ENCODE data around the gene ZNF212.
"Not testable (repeated sequence)": the region's sequence is repeated elsewhere in the genome, so short reads cannot be mapped to it uniquely, and the experiment has no call there.

The ZNF212 gene

DNA sequence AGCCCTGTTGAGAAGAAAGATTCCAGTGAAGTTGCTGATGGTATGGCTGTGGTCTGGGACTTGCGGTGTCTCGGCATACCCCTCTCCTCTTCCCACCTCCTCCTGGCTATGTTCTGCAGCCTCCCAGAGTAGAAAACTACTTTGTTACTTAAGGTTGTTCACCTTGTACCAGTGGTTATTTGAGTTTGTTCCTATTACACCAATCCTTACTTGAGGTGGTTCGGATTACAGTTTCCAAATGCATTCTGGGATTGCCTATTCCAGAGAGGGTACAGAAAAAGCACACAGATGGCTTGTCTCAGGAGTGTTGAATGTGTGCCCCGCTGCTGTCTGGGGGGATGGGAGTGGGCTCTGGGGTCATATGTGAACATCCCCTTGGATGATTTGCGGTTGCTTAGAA, 15.7 kb downstream of the ZNF212 start:
- no peak for DNase-seq

DNA sequence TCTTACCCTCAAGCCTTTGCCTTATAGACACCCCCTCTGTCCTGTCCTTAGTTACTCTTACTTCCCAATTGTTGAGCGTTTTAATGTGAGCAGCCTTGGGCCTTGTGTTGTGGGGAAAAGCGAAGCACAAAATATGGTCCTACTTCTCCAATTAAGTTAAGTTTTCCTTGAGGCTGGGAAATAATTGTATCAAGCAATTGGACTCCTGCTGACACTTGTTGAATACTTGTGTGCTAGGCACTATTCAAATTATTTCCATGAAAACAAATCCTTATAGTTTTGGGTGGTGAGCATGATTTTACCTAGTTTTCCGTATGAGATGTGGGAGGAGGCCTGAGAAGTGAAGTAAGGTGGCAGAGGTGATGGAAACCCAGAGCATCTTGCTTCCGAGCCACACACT, 17.1 kb downstream of the ZNF212 start:
- DNase-seq, result no peak

DNA sequence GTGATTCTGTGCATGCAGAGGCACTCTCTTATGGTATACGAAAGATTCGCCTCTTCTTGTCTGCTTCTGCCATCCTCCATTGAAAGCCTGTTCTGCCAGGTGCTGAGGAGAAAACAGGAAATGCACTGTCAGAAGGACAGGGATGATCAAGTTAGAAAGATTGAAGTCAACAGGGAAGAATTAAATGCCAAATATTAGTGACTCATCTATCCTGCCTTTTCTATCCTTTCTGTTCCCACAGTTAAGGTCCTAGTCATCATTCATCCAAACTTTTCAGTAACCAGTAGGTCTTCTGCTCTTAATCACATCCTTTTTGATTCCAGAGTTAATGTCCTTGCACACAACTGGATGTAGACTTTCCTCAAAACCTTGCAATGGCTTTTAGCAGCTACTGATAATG, 17.7 kb downstream of the ZNF212 start:
- no peak for DNase-seq

DNA sequence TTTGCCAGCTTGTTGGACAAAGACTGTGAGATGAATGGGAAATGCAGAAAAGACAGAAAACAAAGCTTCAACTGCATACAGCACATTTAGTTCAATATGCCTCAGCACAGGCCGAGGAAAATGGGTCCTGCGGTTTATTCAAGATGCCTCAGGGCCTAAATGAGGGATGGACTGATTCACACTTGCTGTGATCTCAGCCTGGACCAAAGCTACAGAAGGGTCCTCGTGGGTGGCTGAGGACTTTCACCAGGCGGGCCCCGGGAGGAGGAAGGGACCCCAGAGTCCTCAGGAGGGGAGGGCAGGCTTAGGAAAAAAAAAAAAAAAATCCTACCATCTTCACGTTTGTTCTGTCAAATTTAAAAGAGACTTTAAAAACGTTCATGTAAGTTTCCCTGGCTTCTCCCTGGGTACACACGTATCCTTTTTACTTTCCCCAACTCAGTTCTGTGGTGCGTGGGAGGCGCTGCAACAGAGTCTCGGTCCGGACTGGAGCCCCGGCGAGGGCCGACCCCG, 21.9 kb downstream of the ZNF212 start:
- DNase-seq, result peak in 1 of 6 experiments; percentile 43

DNA sequence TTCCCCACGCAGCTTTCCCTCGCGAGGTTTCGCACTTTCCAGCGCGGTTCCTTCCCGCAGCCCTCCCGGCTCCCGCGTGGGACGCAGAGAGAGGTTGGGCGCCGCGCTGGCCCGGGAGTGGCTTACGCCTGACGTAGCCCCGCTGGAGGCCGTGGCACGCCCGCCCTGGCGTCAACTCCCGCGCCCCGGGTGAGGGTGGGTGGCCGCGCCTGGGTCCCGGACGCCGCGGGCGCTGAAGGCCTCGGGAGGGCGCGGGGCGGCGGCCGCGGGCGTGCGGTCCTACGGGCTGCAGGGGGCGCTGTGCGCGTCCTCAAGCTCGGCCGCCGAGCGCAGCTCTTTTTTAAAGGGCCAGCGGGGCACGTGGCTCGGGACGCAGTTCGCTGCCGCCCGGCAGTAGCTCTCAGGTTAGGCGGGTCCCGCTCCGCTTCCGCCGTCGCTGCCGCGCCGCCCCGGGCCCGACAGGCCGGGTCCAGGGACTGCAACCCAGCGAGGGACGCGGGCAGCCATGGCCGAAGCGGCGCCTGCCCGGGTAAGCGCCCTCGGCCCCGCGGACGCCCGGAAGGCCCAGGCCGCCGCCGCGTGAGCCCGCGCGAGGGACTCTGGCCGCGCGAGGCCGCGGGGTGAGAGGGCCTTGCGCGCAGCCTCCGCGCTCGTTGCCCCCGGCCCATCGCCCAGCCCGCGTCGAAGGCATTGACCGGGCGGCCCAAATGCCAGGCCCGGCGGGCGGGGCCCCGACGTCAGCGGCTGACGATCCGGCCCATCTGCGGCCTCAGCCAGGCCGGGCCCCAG, 22.6 kb downstream of the ZNF212 start, which contains the start of gene ZNF783:
ZNF783 (plus strand) TSS at position 368 of the 789 bp plus-strand sequence; CDS start at position 506, 138 bp downstream.
- DNase-seq, result peak; percentile 74 to 86 (median 80)

DNA sequence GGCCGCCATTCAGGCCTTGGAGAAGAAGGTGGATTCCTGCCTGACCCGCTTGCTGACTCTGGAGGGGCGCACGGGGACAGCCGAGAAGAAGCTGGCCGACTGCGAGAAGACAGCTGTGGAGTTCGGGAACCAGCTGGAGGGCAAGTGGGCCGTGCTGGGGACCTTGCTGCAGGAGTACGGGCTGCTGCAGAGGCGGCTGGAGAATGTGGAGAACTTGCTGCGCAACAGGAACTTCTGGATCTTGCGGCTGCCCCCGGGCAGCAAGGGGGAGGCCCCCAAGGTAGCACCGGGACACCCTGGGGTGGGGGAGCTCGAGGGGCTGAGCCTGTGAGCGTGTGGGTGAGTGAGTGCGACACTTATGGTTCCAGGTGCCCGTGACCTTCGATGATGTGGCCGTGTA, 27.0 kb downstream of the ZNF212 start:
- DNase-seq, result no peak

DNA sequence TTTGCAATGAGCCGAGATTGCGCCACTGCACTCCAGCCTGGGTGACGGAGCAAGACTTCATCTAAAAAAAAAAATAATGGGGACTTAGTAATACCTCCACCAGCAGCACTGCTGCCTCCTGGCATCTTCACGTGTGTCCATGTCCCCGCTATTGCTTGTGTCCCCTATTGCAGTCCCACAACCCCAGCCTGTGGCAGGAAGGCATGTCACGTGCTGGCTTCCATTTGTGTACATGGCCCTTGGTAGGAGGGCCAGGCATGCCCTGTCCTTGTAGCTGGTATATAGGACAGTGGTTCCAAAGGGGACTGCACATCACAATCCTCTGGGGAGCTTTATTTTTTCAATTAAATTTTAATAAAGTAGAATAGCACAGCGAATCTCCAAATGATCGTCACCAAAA, 28.3 kb downstream of the ZNF212 start:
- no peak for DNase-seq

DNA sequence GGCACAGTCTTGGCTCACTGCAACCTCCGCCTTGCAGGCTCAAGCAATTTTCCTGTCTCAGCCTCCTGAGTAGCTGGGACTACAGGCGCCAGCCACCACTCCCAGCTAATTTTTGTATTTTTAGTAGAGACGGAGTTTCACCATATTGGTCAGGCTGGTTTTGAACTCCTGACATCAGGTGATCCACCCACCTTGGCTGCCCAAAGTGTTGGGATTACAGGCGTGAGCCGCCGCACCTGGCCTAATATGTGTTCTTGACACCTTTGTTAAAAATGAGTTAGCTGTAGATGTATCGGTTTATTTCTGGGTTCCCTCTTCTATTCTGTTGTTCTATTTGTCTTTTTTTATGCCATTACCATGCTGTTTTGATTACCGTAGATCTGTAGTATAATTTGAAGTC, 35.0 kb downstream of the ZNF212 start:
- DNase-seq, result not testable (repeated sequence)

DNA sequence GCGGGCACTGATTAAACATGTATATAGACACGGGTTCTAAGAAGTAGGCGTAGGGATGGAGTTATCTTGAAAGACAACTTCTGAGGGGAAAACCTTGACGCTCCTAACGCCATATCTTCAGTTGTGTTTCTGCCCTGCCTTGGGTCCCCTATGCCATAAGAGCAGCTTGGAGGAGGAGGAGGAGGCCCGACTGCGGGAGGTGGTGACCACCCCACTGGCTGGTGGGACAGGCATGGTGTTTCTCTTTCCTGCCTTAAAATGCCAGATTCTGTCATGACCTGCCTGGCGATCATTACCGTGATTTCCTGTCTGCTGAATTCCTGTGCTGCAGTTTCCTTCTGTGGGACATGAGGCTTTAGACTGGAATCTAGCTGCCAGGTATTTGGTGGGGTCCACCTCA, 38.4 kb downstream of the ZNF212 start:
- DNase-seq, result no peak

DNA sequence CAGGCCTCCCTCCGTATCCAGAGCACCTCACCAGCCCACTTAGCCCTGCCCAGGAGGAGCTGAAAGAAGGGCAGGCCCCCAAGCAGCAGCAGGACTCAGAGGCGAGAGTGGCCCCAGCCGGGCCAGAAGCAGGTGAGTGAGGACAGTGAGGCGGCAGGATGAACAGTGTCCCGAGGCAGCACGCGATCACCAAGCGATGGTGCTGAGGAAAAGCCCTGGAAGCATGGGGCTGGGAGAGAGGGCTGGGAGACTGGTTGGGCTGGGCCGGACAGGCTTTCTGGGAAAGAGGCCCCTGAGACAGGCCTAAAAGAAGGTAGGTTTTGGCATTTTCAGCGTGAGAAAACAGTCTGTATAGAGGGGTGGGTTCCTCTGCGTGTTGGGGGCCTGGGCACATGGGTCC, 38.9 kb downstream of the ZNF212 start:
- DNase-seq, result no peak

DNA sequence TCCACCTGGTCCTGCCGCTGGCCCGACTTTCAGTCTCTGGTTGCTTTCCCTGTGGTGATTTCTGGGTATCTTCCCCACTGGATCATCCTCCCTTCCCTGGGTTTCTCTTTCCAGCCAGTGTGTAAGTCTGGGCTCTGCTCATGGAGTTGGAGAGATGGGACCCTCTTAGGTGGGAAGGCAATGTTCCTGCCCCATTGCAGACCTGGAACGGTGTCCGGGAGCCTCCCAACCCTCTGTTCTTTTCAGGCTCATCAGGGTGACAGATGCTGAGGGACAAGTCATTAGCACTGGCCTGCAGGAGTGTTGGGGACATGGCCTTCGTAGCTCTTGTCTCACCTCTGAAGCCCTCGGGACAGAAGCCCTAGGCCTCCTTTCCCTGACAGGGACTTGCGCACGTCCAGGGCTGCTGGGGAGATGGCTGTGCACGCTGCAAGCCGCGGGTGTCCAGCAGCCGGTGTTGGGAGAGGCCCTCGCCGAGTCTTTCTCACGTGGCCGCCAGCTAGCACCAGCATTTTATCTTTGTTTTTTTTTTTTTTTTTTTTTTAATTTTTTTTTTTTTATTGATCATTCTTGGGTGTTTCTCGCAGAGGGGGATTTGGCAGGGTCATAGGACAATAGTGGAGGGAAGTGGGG, 39.8 kb downstream of the ZNF212 start:
- DNase-seq, result no peak

DNA sequence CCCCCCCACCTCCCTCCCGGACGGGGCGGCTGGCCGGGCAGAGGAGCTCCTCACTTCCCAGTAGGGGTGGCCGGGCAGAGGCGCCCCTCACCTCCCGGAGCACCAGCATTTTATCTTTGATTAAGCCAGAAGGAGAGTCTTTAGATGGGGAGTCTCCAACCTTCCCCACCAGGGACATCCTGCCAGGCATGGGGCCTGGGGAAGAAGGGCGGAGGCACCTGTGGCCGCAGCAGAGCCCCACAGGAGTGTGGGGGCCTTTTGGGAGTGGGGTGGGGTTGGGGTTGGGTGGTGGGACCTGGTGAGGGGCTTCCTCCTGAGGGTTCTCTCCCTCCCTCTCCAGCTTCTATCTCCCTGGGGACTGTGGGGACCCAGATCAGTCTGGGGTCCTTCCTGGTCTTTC, 40.7 kb downstream of the ZNF212 start:
- no peak for DNase-seq

DNA sequence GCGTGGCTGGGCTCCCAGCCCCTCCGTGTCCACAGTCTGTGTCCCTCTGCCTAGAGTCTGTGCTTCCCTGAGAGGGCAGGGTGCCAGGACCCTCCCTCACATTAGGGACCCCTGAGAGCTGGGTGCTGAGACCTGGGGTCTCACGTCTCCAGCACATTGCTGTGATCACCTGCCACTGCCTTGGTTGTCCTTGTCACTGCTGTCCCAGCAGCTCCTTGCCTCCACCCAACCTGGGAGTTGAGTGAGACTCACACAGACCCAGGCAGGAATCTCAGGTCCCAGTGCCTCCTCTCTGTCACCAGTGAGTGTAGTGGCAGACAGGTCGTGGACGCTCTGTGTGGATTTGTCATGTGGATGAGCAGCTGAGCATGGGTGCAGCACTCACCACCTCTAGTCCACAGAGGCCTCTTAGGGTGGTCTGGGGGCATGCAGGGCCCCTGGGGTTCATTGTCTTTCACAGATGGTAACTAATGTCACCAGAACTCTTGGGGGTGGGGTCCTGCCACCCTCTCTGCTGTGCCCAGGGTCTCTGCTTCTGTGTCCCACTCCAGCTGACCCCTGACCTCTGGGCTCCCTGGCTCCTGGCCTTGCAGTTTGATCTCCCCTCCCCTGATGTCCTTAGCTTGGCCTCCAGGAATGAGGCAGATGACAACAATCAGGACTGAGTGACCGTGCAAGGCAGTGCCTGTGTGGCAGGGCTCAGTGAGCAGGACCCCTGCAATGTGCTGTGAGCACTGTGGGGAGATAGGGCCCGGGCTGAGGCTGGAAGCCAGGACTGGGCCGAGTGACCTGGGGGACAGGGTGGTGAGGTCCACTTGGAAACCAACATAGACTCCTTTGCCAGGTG, 41.4 kb downstream of the ZNF212 start:
- DNase-seq, result no peak

DNA sequence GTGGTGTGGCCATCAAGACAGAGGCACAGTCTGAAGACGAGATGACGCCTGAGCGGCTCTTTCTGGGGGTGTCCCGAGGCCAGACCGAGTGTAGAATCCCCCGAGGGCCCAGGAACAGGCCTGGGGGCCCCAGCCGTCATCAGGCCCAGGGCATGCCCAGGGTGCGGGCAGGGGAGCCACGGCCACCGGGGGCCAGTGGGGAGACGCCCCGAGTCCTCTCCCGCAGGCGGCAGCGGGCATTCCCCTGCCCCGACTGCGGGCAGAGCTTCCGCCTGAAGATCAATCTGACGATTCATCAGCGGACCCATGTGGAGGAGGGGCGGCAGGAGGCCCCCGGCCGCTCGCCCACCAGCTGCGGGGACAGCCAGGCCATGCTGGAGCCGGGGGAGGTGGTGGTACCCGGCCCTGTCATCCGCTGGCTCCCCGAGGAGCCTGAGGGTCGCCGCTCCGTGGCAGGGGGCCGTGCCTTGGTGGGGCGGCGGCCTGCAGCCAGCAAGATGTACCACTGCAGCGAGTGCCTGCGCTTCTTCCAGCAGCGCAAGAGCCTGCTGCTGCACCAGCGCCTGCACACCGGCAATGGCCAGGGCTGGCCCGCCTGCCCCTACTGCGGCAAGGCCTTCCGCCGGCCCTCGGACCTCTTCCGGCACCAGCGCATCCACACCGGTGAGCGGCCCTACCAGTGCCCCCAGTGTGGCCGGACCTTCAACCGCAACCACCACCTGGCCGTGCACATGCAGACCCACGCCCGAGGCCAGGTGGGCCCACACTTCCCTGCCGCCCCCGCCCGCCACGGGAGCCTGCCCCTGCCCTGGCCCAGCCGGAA, 42.3 kb downstream of the ZNF212 start:
- no peak for DNase-seq

DNA sequence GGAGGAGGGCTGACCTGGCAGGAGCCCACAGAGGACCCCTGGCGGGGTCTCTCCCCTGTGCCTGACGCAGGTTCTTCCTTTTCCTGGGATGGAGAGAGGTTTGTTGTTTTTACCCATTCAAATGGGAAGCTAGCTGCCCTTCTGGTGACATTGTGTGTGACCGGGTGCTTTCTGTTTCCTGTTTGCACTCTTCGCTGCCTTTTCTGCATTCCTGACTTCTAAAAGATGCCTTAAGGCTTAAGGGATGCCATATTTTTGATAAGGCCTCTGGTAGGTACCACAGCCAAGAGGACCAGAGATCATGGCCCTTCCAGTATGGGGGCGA, 42.8 kb downstream of the ZNF212 start:
- no peak for DNase-seq

DNA sequence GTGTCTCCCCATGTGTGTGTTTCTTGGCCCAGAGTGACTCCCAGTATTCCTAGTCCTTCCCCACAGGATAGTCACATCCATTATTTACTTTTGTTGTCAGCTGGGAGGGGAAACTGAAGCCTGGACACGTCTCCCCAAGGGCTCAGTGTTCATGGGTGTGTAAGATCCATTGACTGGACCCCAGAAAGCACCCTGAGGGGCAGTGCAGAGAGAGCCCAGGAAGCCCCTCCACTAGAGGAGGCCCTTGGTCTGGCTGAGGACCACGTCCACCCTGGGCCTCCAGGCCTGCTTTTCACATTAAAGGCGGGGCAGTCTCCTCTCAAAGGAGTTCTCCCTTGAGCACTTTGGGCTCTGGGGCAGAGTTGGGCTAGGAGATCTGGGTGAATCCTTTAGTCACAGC, 43.9 kb downstream of the ZNF212 start:
- no peak for DNase-seq

DNA sequence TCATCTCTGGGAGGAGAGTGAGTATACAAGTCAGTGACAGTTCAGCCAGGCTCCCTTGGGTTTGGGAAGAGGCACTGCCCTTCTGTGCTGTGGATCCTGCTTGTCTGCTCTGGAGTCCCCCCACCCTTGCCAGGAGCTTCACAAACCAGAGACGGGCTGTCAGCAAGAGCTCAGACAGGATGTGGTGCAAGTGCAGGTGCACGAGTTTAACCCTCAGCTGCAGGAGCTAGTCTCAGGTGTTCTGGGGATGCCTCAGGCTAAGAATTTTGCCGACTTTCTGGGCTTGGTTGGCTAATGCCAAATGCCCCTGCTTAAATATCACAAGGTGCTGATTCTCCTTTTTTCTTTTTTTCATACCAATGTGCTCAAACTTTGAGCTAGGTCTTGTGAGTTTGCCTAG, 44.9 kb downstream of the ZNF212 start:
- DNase-seq, result peak; percentile 32 to 81 (median 67)

DNA sequence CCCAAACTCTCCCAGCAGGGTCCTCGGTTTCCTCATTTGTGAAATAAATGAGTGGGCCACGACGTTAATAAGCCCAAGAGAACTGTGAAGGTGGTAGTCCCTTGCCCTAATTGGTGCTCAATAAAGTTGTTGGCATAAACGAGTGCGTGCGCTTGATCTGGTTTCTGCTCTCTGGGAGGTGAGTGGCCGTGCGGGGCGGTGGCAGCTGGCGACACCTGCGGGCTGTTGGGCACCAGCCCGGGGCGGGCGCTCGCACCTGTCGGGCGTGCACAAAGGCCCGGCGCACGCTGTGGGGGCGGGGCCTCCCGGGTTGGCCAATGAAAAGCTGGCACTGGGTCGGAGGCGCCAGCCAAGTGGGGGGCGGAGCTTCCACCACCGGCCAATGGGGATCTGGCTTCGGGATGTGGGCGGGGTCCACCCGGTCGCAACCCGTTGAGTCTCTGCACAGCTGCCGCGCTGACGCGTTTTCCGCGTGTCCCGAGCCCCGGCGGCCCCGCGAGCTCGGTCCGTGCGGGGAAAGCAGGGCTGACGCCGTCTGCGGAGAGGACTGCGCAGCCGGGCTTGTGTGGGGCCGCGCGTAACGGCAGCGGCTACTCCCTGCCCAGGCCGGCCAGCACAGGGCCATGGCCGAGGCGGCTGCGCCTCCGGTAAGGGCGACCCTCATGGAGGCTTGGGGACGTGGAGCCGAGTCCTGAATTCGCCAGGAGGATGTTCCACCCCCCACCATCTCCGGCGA, 45.6 kb downstream of the ZNF212 start:
- peak; percentile 96 to 99 (median 97) for DNase-seq

DNA sequence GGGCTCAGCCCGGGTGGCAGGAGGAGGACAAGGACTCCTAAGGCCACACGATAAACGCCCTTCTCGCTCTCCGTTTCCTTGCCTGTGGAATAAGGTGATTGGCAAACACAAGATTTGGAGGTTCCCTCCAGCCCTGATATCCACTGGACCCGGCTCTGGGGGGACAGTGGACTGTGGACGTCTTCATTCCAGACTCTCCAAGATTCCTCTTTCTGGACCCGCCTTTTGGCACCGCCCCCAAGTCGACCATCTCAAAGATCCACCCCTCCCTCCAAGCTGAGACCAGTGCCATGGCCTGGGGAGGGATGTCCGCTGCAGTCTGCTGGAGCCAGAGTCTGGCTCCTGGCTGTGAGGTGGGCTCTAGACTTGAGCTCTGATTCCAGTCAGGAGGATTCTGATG, 46.2 kb downstream of the ZNF212 start:
- no peak for DNase-seq

DNA sequence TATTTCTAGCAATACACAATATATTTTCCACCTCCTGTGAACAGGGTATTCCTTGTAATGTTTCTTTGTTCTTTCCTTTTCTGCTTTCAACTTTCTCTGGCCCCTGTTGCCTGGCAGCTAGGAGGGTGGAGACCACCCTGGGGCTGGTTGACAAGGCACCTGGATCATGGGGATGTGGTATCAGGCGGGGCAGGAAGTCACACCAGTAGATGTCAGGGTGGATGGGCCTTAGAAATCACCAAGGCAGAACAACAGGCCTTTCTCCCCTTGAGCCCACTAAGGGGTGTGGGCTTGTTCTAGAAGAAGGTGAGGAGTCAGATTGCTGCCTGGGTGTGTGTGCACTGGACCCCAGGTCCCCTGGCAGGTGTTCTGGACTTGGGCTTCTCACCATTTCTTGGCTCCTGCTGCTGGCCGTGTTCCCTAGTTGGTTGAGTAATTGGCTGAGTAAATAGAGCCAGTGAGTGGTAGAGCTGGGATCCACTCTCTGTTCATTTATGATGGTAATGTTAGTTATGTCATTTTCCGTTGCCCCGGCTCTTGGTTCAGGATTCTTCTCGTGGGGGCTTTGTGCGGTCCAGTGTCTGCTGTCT, 47.5 kb downstream of the ZNF212 start:
- peak in 1 of 6 experiments; percentile 6 for DNase-seq

DNA sequence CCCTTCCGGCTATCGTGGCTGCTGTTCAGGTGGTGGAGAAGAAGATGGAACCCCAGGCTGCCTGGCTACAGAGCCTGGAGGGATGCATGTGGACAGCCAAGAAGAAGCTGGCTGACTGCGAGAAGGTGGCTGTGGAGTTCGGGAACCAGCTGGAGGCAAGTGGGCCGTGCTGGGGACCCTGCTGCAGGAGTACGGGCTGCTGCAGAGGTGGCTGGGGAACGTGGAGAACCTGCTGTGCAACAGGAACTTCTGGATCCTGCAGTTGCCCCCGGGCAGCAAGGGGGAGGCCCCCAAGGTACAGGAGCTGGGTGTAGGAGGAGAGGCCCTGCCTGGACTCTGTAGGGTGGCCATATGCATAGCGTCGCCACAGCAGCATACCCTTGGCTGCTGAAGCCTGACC, 48.2 kb downstream of the ZNF212 start:
- DNase-seq, result no peak

Data from stimulated activated naive CD4-positive, alpha-beta T cell (primary cell).